Keratinocyte (primary cell): ENCODE results near the gene MIB1. TPM values are rescaled to one million over a fixed set of nuclear protein-coding genes. Genes with fewer than 3 reads are reported as not detected.

Experiments used
- DNase-seq: peaks from one replicate; pipeline ENCODE4 v3.0.0-alpha.2; 2011; ENCODE audit warnings: low read depth, missing footprints, low spot score
- FAIRE-seq: peaks from 2 replicates; lab custom pipeline; 2011; peaks lifted over from hg19 to GRCh38; lab: Jason Lieb, UNC
- H2AFZ ChIP-seq: 2 replicates; pipeline ENCODE4 v1.6.0; 2012; ENCODE audit warnings: low read length, control low read depth, inconsistent platforms; ENCODE audit not compliant: control insufficient read depth
- H3K27ac ChIP-seq: 2 replicates; pipeline ENCODE4 v1.5.1; 2011; ENCODE audit warnings: low read length; ENCODE audit not compliant: control insufficient read depth, insufficient read depth
- H3K27me3 ChIP-seq: 3 replicates; pipeline ENCODE4 v1.6.0; 2011; ENCODE audit warnings: low read length; ENCODE audit not compliant: control insufficient read depth, insufficient read depth; ENCODE audit errors: extremely low read depth
- H3K36me3 ChIP-seq, 2 experiments: 2 replicates in 1 of 2; 3 replicates in 1 of 2; pipeline ENCODE4 v1.5.1; 2011; ENCODE audit warnings: low read length in 2 of 2, mild to moderate bottlenecking in 1 of 2; ENCODE audit not compliant: control insufficient read depth in 2 of 2, insufficient read depth in 2 of 2; ENCODE audit errors: extremely low read depth in 1 of 2
- H3K4me1 ChIP-seq: 3 replicates; pipeline ENCODE4 v1.5.1; 2011; ENCODE audit warnings: low read length; ENCODE audit not compliant: control insufficient read depth, insufficient read depth; ENCODE audit errors: extremely low read depth
- H3K4me2 ChIP-seq: 3 replicates; pipeline ENCODE4 v1.6.0; 2011; ENCODE audit warnings: low read depth, low read length; ENCODE audit not compliant: control insufficient read depth, insufficient read depth; ENCODE audit errors: extremely low read depth
- H3K4me3 ChIP-seq, 3 experiments: fragments of 200-600 bp in 1 of 3; sonication (generic) in 1 of 3; 2 replicates in 2 of 3; 3 replicates in 1 of 3; pipeline ENCODE4 v1.5.1; 2011 to 2016; ENCODE audit warnings: low read length in 3 of 3, mild to moderate bottlenecking in 3 of 3, control low read depth in 2 of 3, inconsistent platforms in 1 of 3, low read depth in 1 of 3, mixed read lengths in 1 of 3, mixed run types in 1 of 3, moderate library complexity in 1 of 3; ENCODE audit not compliant: control insufficient read depth in 2 of 3, insufficient read depth in 2 of 3; ENCODE audit errors: extremely low read depth in 1 of 3
- H3K79me2 ChIP-seq: 2 replicates; pipeline ENCODE4 v1.6.0; 2012; ENCODE audit warnings: low read length; ENCODE audit not compliant: control insufficient read depth, insufficient read depth
- H3K9ac ChIP-seq: 3 replicates; pipeline ENCODE4 v1.6.0; 2011; ENCODE audit warnings: low read length; ENCODE audit not compliant: control insufficient read depth, insufficient read depth; ENCODE audit errors: extremely low read depth
- H3K9me1 ChIP-seq: 3 replicates; pipeline ENCODE4 v1.6.0; 2011; ENCODE audit warnings: low read length; ENCODE audit not compliant: control insufficient read depth, insufficient read depth; ENCODE audit errors: extremely low read depth
- H3K9me3 ChIP-seq: 2 replicates; pipeline ENCODE4 v1.5.1; 2012; ENCODE audit warnings: low read depth, low read length; ENCODE audit not compliant: control insufficient read depth
- H4K20me1 ChIP-seq: 3 replicates; pipeline ENCODE4 v1.6.0; 2011; ENCODE audit warnings: low read length; ENCODE audit not compliant: control insufficient read depth, insufficient read depth; ENCODE audit errors: extremely low read depth
- CTCF ChIP-seq, 3 experiments: IDR thresholded peaks in 1 of 3; conservative IDR thresholded peaks in 1 of 3; optimal IDR thresholded peaks in 1 of 3; 2 replicates in 2 of 3; 3 replicates in 1 of 3; pipeline versions ENCODE3 to v1.5.1; 2011; ENCODE audit warnings: low read length in 3 of 3, mild to moderate bottlenecking in 3 of 3, moderate library complexity in 2 of 3, control low read depth in 1 of 3, inconsistent platforms in 1 of 3; ENCODE audit not compliant: insufficient read depth in 2 of 3; ENCODE audit errors: extremely low read depth in 1 of 3
- EZH2 ChIP-seq: IDR thresholded peaks from one replicate; pipeline ENCODE4 v1.6.1; 2012; ENCODE audit warnings: inconsistent platforms, mild to moderate bottlenecking, low read length, moderate library complexity
- dilution Hi-C: fragments of 300-500 bp; cut with MboI; formaldehyde crosslinking; loops from one replicate; pipeline ENCODE4 v1.7.0; 2020; ENCODE audit warnings: low sequenced_read_pairs; ENCODE audit not compliant: extremely low pct_ligation_motif_present
- polyA plus RNA-seq, 5 experiments: library from polyadenylated mRNA; depleted of rRNA in 3 of 5; stranded (reverse) in 3 of 5; stranded (forward) in 1 of 5; unstranded in 1 of 5; fragments of >200 nt; gene quantifications; 1 replicate in 1 of 5; 2 replicates in 3 of 5; 3 replicates in 1 of 5; pipeline versions ENCODE4 v1.2.1 to v1.2.3, GENCODE V29; 2011 to 2012; ENCODE audit warnings: missing spikeins in 2 of 5, low read depth in 1 of 5, low replicate concordance in 1 of 5

Gene MIB1
- polyA plus RNA-seq, 1 donor (not counting 4 experiments of a cell fraction or from before 2014, with no cell fraction given): 24.8 TPM

GRCh38 chr18:21911551-21911950 lies 171.0 kb downstream of the MIB1 start:
- H4K20me1 ChIP-seq: no peaks in the 10 kb centered on the region
- dilution Hi-C loops: no loop called here
- no peaks in the 10 kb centered on the region for H3K4me1 ChIP-seq
- H3K4me2 ChIP-seq: no peak overlapping the region
- no peaks in the 10 kb centered on the region for H3K36me3 ChIP-seq
- no peak overlapping the region for H2AFZ ChIP-seq
- no peaks in the 10 kb centered on the region for H3K9me3 ChIP-seq
- no peaks in the 10 kb centered on the region for H3K9me1 ChIP-seq
- H3K9ac ChIP-seq: no peak overlapping the region
- no peak overlapping the region for H3K4me3 ChIP-seq
- DNase-seq (no peak), FAIRE-seq (no peak)
- H3K79me2 ChIP-seq: no peaks in the 10 kb centered on the region
- TF ChIP-seq CTCF (optimal IDR thresholded peaks at IDR 0.05 in 1 of 3, IDR thresholded peaks at IDR 0.05 in 1 of 3, conservative IDR thresholded peaks at IDR 0.05 in 1 of 3; ENCODE audit: extremely low read depth in 1 of 3, insufficient read depth in 2 of 3, low read length in 3 of 3) (no peak), EZH2 (no peak)
- no peak overlapping the region for H3K27ac ChIP-seq
- H3K27me3 ChIP-seq: peaks cover 7% of the 10 kb centered on the region

DNA sequence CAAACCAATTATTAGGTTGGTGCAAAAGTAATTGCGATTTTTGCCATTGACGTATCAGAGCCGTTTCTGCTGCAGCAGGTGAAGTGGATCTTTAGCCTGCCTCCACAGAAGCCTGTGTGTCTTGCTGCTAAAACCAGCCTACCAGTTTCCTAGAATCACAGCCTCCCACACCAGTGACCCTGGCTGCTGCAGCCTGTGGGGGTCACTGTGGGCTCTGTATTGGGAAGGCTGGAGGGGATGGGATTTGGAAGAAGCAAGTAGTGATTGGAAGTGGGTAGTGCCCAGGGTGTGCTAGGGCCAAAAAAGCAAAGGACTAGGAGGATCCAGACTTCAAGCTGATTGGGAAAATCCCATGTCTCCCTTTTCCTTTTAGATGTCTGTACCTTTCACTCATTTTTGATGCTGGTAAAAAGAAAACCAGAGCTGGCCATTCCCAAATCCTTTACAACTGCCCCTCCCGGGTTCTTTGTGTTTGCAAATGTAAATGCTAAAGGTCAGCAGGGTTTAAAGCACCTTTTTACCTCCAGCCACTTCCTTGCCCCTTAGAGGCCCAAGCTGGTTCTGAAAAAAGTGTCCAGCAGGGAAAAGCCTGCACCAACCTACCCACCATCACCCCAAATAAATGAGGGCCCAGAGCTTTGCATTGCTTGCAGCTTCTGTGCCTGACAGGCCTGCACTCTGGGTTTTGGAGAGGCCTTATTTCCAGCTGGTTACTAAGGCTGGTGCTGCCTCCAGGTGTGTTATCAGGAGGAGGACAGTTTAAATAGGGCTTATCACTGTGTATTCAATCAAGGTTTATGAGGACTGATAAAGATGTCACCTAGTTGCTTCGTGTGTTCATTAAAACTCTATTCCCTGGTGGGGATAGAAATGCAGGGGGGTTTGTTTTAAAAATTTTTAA lies 172.0 kb downstream of the MIB1 start:
- dilution Hi-C loops: no loop called here
- H3K36me3 ChIP-seq: no peaks in the 10 kb centered on the region
- no peaks in the 10 kb centered on the region for H3K9me3 ChIP-seq
- no peak overlapping the region for H2AFZ ChIP-seq
- no peak overlapping the region for H3K4me3 ChIP-seq
- TF ChIP-seq CTCF (optimal IDR thresholded peaks at IDR 0.05 in 1 of 3, IDR thresholded peaks at IDR 0.05 in 1 of 3, conservative IDR thresholded peaks at IDR 0.05 in 1 of 3; ENCODE audit: extremely low read depth in 1 of 3, insufficient read depth in 2 of 3, low read length in 3 of 3) (peak in 1 of 3 experiments; percentile 3), EZH2 (no peak)
- H3K27me3 ChIP-seq: peaks cover 7% of the 10 kb centered on the region
- no peaks in the 10 kb centered on the region for H3K9me1 ChIP-seq
- no peaks in the 10 kb centered on the region for H4K20me1 ChIP-seq
- H3K27ac ChIP-seq: no peak overlapping the region
- H3K79me2 ChIP-seq: no peaks in the 10 kb centered on the region
- no peak overlapping the region for H3K9ac ChIP-seq
- DNase-seq (no peak), FAIRE-seq (no peak)
- no peak overlapping the region for H3K4me2 ChIP-seq
- no peaks in the 10 kb centered on the region for H3K4me1 ChIP-seq
